GM12872 (cell line): ENCODE measurements around the gene FGF19.

Experiments
- TF ChIP-seq, protein P1 (sequence below): IDR thresholded peaks from 3 replicates; pipeline ENCODE4 v1.5.1; 2011; ENCODE audit warnings: low read depth, mild to moderate bottlenecking, low read length, moderate library complexity; ENCODE audit not compliant: insufficient read depth

Gene FGF19

DNA sequence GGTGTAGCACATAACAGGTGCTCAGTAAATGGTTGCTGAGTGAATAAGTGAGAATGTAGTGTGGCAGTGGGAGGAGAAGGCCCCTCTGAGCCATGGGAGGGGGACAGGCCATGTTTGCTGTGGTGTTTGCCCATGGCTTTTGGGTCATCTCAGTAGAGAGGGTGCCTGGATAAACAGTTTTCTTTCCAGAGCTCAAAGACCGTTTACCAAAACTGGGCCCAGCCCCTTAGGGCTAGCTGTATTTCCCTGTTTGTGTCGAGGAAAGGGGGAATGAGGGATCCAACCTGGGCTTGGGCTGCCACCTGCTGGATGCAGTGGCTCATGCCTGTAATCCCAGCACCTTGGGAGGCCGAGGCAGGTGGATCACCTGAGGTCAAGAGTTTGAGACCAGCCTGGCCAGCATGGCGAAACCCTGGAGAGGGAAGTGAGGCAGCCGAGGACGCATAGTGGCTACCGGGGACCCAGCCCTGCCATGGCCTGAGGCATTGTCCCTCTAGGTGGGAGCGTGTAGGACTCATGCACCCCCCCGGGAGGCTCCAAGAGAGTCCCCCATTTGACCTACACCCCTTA lies 20.0 kb downstream of the FGF19 start:
- TF ChIP-seq, protein P1, sequence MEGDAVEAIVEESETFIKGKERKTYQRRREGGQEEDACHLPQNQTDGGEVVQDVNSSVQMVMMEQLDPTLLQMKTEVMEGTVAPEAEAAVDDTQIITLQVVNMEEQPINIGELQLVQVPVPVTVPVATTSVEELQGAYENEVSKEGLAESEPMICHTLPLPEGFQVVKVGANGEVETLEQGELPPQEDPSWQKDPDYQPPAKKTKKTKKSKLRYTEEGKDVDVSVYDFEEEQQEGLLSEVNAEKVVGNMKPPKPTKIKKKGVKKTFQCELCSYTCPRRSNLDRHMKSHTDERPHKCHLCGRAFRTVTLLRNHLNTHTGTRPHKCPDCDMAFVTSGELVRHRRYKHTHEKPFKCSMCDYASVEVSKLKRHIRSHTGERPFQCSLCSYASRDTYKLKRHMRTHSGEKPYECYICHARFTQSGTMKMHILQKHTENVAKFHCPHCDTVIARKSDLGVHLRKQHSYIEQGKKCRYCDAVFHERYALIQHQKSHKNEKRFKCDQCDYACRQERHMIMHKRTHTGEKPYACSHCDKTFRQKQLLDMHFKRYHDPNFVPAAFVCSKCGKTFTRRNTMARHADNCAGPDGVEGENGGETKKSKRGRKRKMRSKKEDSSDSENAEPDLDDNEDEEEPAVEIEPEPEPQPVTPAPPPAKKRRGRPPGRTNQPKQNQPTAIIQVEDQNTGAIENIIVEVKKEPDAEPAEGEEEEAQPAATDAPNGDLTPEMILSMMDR: peak; percentile 45; the same call in 2 of the 3 replicates

- TF ChIP-seq, protein P1: no peak
These were observed 21.0 kb downstream of the FGF19 start for GRCh38 chr11:69682681-69683326.

DNA sequence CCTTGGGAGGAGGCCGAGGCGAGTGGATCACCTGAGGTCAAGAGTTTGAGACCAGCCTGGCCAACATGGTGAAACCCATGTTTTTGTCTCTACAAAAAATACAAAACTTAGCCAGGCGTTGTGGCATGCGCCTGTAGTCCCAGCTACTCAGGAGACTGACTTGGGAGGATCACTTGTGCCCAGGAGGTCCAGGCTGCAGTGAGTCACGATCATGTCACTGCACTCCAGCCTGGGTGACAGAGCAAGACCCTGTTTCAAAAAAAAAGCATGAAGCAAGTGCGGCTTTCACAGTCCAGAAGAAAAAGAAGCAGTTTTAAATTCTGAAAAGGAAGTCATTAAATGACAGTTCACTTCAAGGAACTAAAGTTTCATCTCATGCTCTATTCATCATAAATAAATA lies 21.6 kb downstream of the FGF19 start:
- TF ChIP-seq, protein P1: no peak

GRCh38 chr11:69680688-69681087 lies 23.1 kb downstream of the FGF19 start:
- TF ChIP-seq, protein P1: no peak

DNA sequence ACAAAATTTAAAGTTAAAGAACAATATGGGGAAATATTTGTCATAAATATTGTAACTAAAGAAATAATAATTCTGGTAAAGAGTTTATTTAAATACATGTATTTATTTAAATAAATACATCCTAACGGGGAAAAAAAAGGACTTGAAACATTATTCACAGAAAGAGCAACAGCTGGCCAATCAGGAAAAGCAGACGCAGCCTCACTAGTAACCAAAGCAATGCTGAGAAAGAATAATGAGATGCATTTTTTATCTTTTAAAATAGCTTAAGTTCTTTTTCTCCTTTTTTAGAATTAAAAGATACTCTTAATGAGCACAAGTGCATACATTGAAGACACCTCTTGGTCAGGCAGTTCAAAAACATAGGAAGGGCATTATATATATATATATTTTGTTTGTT lies 26.1 kb downstream of the FGF19 start:
- TF ChIP-seq, protein P1: no peak

- TF ChIP-seq, protein P1: no peak
These were observed 28.7 kb downstream of the FGF19 start, which contains the start of gene LTO1 for GRCh38 chr11:69674886-69675714. Gene LTO1, minus strand, starts transcription at chr11:69675353. Its CDS starts 114 bp downstream, at chr11:69675239.

GRCh38 chr11:69674267-69674885 lies 29.4 kb downstream of the FGF19 start:
- TF ChIP-seq, protein P1: no peak
